ENCODE measurements around the gene METTL23. TPM values are rescaled to one million over a fixed set of nuclear protein-coding genes. Genes with fewer than 3 reads are reported as not detected.
"Not testable (repeated sequence)": the region's sequence is repeated elsewhere in the genome, so short reads cannot be mapped to it uniquely, and the experiment has no call there.

METTL23 gene
- total RNA-seq, 1 donor from 2014 or later = 14.7 TPM

DNA sequence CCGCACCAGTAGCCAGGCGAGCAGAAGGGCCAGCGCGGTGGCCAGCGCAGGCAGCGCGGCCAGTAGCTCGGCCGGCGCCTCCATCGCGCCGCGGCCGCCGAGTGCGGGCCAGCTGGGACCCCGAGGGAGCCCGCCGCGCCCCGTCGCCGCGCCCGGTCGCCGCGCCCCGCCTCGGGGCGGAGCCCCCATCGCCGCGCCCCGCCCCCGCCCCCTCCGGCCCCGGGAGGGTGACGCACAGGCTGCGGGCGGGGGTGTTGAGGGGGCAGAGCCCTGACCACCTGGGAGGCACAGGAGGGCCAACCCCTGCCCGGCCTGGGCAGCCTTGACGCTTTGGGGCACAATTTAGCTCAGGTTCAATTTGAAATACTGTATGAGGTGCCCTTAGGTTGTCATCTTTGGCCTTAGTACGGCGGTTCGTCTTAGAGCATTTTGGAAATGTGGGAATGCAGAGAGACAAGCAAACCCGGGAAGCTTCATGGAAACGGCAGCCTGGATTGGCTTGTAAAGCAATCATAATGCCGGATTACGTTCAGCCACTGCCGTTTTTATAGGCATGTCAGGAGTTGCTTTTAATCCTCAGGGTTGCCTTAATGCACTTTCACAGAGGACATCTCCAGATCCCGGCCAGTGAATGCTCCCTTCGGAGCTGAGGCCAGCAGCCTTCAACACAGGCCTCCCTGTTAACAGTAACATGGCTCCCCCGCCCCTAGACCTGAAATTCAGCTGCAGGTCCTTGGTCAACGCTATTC lies 15.6 kb upstream of the METTL23 start, which contains the start of gene MXRA7:
Gene MXRA7 (minus strand): TSS at position 103 of the 749 bp plus-strand sequence. CDS start 19 bp downstream, at position 84.
- DNase-seq (ENCODE audit: low spot score in 2 of 2) (peak; percentile 83 to 87), FAIRE-seq (no peak)

DNA sequence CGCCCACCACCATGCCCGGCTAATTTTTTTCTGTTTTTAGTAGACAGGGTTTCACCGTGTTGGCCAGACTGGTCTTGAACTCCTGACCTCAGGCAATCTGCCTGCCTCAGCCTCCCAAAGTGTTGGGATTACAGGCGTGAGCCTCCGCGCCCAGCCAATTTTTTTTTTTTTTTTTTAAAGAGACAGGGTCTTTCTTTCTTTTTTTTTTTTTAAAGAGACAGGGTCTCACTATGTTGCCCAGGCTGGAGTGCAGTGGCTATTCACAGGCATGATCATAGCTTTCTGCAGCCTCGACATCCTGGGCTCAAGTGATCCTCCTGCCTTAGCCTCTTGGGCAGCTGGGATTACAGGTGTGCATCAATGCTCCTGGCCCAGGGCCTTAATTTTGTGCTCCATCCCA lies 14.3 kb upstream of the METTL23 start:
- not testable (repeated sequence) for DNase-seq (ENCODE audit: low spot score in 2 of 2); FAIRE-seq

DNA sequence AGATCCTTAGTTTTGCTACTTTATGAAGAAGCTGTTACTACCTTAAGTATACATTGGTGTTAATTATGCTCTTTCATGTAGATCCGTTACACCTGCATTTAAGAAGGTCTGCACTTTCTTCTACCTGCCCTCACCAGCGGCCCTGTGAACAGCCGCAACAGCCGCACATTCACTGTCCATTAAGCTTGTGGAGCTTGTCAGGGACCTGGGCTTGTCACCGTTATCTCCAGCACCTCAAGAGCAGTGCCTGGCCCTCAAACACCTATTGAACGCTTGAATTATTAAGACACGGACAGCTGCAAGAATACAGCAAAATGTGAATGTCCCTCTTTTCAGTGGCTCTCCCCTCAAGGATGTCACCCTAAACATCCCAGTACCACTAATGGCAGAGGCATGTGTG lies 12.9 kb upstream of the METTL23 start:
- no peak for DNase-seq (ENCODE audit: low spot score in 2 of 2)
- FAIRE-seq = no peak

DNA sequence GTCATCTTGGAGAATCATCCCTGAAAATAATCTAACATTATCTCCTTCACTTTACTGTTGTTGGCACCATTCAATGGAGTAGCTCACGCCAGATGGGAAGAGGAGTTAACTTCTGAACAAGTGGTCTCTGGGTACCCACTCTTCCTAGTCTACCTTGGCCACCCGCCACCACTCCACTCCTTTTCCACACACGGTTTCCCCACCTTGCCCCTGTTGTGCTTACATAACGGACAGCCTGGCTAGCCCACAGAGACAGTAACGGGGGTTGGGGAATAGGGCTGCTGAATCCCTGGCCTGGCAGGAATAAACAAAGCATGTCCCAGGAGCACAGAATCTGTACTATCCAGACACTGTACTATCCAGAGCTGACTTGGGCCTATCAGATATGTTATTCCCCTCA lies 12.3 kb upstream of the METTL23 start:
- FAIRE-seq (no peak), DNase-seq (ENCODE audit: low spot score in 2 of 2) (no peak)

DNA sequence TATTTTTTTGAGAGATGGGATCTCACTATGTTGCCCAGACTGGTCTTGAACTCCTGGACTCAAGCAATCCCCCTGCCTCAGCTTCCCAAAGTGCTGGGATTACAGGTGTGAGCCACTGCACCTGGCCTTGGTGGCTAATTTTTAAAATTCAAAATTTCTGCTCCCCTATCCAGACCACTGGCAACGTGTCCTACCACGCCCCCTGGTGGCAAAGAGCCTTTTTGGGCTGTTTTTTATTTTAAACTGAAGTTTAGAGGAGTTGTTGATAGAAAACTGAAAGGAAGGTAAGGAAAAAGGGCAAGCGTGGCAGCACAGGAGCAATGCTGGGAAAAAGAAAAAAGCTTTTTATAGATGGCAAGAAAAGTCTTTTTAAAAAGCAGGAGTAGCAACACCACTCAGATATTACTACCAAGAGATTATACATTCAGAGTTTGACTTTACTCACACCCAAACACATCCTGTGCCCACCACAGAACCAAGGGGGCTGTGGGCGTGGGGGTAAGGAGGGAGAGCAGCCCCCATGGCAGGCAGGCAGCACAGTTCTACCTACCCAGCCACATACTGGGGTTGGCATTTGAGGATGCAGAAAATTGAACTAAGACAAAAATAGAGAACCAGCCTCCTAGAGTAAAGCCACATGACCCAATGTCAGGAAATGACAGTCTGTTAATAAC lies 11.7 kb upstream of the METTL23 start:
- DNase-seq (ENCODE audit: low spot score in 2 of 2) (no peak), FAIRE-seq (no peak)

DNA sequence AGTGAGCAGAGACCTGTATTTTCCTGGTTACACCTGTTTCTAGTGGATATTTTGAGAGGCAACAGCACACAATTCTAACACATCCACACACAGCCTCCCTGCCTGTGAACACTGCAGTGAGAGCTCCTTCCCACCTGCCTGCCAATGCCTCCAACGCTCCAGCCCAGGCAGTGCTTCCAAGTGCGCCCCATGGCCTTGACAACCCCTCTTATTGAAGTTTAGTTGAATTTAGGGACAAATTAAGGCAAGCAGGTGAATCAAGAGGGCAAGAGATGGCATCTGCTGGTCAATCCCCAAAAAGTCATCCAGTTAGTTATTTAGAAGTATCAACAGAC lies 11.2 kb upstream of the METTL23 start:
- FAIRE-seq (no peak), DNase-seq (ENCODE audit: low spot score in 2 of 2) (no peak)

DNA sequence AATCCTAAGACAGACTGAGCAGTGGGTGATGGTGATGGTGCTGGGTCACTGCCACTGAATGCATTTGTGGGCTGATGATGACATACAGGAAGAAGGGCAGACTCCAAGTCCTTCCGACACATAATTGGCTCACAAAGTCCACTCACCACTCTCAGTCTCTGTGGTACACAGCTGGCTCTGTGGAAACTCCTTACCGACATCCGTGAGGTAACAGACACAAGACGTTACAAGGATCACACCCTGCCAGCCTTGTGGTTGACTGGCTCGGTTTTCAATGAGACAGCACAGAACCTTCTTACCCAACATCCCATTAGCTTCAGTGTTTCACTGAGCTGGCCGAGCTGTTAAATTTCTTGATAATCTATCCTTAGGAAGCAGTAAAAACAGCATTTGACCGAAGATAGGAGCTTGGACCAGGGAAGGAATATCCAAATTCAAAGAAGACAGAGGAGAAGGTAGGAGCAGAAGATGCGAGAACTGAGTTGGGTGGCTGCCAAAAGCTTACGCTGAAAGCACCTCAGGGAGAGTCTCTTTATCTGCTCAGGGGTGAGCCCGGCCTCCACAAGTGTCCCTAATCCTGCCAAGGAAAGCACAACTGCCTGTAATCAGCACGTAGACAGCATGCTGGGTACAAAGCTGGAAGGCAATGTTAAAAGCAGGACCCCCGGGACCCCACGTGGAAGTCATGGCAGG lies 10.3 kb upstream of the METTL23 start:
- DNase-seq (ENCODE audit: low spot score in 2 of 2) = no peak
- no peak for FAIRE-seq

DNA sequence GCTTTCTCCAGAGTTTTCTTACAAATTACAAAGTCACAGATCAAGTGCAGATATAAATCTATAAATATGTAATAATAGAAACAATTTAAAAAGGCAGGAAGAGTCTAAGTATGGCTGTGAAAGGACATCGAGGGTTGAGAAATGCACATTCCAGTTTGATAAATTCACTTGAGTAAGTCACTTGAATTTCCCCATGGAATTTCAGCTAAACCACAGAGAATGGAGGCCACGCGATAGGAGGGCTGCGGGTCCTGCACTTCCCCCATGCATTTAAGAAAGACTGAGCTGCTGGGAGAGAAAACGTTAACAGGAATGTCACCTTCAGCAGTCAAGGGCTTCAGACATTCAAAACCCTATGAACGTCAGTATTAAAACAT lies 9.8 kb upstream of the METTL23 start:
- no peak for DNase-seq (ENCODE audit: low spot score in 2 of 2)
- FAIRE-seq = no peak

DNA sequence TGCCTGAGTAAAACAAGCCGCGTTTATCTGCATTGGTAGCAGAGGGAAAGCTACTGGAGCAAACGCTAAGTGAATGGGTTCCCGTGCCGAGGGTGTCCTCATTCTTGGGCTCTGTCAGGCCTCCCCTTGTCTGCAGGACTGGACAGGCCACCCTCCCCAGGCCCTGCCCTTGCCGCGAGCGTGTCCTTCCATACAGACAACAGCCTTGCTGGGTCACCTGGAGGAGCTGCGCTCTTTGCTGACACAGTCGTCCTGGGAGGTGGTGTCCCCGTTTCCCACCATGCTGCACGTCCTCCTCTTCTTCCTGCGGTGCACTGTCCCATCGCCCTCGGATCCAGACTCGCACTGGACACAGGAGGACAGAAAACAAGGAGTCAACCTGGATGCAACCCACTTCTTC lies 8.1 kb upstream of the METTL23 start:
- no peak for FAIRE-seq
- DNase-seq (ENCODE audit: low spot score in 2 of 2) = no peak

DNA sequence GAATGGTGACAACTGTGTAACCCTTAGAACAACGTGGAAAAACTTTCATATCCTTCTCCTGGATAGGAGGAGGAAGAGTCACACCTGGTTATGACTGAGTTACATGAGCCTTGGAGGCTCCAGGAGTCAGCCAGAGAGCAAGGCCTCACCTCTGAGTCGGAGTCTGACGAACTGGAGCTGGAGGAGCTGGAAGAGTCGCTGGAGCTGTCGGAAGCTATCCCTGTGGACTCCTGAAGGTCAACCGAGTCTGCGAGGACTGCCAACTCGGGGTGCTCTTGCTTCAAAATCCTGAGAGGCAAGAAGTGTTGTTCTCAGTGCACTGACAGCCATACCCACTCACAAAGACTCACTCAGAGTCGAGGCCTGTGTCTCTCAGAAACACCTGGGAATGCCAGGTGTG lies 6.4 kb upstream of the METTL23 start:
- FAIRE-seq (no peak), DNase-seq (ENCODE audit: low spot score in 2 of 2) (no peak)

DNA sequence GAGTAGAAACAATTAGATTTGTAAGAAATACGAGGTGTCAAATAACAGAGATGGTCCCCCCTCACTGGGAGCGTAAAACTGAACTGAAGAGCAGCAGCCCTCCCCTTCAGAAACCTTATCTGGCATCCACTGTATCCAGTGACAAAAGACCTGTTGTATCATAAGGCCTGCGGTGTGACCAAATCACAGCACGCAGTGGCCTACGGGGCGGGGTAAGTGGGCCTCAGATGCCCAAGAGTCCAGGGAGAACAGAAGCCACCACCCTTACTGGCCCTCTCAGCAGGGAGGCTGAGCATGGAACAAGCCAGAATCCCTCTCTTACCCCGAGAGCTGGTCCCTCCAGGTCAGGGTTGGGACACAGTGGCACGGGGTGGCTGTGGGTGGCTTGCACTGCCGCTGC lies 5.7 kb upstream of the METTL23 start:
- no peak for FAIRE-seq
- no peak for DNase-seq (ENCODE audit: low spot score in 2 of 2)

DNA sequence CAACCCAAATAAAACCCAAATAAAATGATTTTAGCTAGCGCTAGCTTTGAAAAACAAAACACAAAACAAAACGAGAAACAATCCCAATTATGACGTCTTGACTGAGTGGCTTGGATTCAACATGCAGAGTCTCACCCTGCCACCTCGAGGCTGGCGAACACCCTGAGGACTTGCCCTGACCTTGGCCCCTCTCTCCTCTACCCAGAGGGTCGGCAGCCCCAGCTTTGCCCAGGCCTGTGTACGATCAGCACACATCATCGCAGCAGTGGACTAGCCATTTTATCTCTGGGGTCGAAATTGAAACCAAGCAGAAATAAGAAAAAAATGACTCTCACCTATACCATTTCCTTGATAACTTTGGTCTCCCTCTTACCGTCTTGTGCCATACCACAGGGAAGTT lies 5.2 kb upstream of the METTL23 start:
- DNase-seq (ENCODE audit: low spot score in 2 of 2) (no peak), FAIRE-seq (no peak)

DNA sequence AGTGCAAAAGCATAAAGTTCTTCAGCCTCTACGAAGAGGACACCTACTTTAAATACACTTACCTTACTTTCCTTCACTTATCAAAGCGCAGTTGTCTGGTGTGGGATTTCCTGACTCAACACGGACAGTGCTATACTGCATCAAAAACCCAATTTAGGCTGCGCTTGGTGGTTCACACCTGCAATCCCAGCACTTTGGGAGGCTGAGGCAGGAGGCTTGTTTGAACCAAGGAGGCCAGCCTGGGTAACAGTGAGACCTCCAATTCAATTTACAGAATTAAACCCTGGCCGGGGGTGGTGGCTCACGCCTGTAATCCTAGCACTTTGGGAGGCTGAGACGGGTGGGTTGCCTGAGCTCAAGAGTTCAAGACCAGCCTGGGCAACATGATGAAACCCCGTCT lies 4.4 kb upstream of the METTL23 start:
- FAIRE-seq (no peak), DNase-seq (ENCODE audit: low spot score in 2 of 2) (no peak)

DNA sequence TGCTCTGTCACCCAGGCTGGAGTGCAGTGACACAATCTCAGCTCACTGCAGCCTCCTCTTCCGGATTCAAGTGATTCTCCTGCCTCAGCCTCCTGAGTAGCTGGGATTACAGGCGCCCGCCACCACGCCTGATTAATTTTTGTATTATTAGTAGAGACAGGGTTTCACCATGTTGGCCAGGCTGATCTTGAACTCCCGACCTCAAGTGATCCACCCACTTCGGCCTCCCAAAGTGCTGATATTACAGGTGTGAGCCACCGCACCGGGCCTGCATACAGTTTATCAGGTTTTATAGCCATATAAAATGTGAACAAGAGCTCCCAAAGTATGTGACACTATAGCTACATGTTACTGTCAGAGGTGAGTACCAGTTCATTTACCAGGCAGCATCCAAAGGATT lies 3.7 kb upstream of the METTL23 start:
- not testable (repeated sequence) for FAIRE-seq

DNA sequence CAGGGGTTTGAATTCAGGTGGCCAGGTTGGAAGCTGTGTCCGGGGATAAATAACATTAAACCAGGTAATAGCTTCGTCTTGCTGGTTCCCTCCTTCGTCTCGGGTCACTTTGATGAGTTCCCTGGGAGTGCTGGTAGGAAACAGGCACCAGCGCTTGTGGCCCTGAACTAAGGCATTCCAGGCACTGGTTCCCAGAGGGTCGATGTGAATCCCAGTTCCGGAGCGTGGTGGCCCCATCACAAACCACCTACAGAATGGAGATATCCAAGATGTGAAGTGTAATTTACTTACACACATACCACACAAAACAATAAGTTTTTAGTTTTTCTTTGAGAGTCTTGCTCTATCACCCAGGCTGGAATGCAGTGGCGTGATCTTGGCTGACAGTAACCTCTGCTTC lies 2.8 kb upstream of the METTL23 start:
- DNase-seq (ENCODE audit: low spot score in 2 of 2) = no peak
- FAIRE-seq = no peak

More for the DNA sequence above, 3.7 kb upstream of the METTL23 start:
- not testable (repeated sequence) for DNase-seq (ENCODE audit: low spot score in 2 of 2)

DNA sequence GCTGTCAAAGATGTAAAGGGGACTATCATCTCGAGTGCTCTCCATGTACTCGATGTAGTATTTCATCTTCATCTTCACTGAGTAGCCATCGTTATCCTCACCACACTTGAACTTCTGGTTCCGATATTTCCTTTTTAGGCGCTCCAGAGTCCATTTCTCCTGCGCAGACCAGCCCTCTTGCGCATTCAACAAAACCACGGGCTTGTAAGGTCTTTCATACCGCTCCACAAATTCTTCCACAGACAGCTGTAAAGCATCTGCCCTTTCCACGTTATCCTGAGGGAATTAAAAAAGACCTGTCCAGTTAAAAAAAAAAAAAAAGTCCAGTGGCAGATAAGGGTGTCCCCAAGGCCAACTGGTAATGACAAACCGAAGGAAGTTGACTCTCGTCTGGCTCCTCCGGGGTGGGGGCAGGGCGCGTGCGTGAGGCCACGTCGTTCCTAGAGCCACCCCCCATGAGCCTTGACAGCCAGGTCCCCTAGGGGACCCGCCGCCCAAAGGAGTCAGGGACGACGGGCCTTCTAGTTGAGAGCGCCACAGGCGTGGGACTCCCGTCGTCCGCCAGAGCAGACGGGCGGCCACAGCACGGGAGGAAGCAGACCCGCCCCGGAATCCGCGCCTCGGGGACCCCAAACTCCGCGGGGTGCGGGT lies 934 bp upstream of the METTL23 start:
- FAIRE-seq = no peak
- DNase-seq (ENCODE audit: low spot score in 2 of 2) = peak; percentile 57 to 68

DNA sequence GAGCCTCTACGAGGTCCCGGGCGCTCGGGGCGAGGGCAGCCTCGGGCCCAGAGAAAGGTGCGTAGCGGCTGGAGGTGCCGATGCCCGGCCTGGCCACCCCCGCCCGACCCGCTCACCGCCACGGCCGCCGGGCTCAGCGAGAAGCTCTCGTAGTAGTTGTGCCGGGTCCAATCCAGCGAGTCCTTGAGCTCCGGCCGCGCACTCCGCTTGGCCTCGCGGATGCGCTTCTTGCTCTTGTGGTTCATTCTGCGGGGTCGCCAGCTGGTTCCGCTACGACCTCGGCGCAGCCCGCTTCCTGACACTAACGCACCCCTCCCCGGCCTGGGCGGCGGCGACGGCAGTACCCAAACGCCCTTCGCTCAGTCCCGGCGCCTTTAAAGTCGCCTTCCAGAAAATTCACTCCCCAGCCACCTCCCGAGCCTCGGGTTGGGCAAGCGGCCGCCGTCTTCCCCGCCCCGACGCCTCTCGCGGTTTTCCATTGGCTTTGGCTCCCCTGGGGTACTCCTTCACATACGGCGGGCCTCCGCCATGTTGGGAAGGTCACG lies 336 bp upstream of the METTL23 start, which contains the start of gene JMJD6:
Gene JMJD6 (minus strand): TSS at position 376 of the 545 bp plus-strand sequence. CDS start 131 bp downstream, at position 245.
- DNase-seq (ENCODE audit: low spot score in 2 of 2) (peak; percentile 96), FAIRE-seq (no peak)

DNA sequence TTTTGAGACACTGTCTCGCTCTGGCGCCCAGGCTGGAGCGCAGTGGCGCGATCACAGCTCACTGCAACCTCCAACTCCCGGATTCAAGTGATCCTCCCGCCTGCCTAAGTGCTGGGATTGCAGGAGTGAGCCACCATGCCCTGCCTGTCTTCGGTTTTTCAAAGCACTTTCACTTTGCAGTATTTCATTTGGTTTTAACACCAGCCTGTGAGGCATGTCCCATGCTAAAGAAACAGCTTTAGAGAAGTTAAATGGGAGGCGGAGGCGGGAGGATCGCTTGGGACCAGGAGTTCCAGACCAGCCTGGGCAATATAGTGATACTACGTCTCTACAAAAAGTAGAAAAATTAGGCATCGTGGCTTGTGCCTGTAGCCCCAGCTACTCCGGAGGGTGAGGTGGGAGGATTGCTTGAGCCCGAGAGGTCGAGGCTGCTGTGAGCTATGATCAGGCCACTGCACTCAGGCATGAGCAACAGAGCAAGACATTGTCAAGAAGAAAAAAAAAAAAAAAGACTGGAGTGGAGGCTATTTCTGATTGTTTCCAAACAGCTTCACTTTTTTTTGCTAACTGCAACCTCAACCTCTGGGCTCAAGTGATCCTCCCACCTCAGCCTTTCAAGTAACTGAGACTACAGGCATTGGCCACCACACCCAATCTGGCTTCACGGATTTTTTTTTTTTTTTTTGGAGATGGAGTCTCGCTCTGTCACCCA lies 1.3 kb downstream of the METTL23 start:
- FAIRE-seq (no peak), DNase-seq (ENCODE audit: low spot score in 2 of 2) (no peak)

DNA sequence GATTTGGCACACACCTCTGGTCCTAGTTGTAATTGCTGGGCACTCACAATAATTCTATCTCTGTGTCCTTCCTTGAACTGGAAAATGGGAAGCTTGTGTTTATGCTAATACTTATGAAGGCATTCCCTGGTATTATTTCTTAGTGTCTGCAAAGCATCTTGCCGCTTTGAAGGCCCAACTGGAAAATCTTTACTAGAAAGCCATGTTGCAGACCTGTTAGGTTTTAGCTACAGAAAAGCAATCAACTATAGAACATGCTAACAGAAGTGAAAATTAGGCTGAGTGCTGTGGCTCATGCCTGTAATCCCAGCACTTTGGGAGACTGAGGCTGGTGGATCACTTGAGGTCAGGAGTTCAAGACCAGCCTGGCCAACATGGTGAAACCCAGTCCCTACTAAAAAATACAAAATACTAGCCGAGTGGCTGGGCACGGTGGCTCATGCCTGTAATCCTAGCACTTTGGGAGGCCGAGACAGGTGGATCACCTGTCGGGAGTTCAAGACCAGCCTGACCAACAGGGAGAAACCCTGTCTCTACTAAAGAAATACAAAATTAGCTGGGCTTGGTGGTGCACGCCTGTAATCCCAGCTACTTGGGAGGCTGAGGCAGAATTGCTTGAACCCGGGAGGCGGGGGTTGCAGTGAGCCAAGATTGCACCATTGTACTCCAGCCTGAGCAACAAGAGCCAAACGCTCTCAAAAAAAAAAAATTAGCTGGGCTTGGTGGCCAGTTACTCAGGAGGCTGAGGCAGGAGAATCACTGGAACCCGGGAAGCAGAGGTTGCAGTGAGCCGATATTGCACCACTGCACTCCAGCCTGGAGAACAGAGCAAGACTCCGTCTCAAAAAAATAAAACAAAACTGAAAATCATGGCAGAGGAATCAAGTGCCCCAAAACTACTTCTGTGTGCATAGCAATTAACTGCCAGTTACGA lies 5.4 kb downstream of the METTL23 start:
- FAIRE-seq; DNase-seq (ENCODE audit: low spot score in 2 of 2): not testable (repeated sequence)

Measured in frontal cortex (tissue), 4 donors.